Vagina (tissue), 2 donors: ENCODE measurements around the gene CBX5.

Experiments used
- CTCF ChIP-seq, 3 experiments: fragments of 450-650 bp in 2 of 3; fragments of 200-600 bp in 1 of 3; sonication (generic) in 1 of 3; IDR thresholded peaks; one replicate each; pipeline ENCODE4 v1.5.1; 2017 to 2019; ENCODE audit warnings: antibody characterized with exemption in 3 of 3, mild to moderate bottlenecking in 2 of 3, moderate library complexity in 2 of 3
- POLR2A ChIP-seq, 2 donors: fragments of 450-650 bp; IDR thresholded peaks; one replicate each; pipeline ENCODE4 v1.6.1; 2017; ENCODE audit warnings: antibody characterized with exemption in 2 of 2, mild to moderate bottlenecking in 2 of 2, moderate library complexity in 2 of 2

GRCh38 chr12:54259194-54260011 lies 20.5 kb downstream of the CBX5 start:
- no peak for TF ChIP-seq CTCF (IDR thresholded peaks at IDR 0.05)
- no peak for TF ChIP-seq POLR2A (IDR thresholded peaks at IDR 0.05)
